Activated T-helper 9 cell treated with anti-CD3 and anti-CD28 coated beads, Interleukin-2, amount 50 U/mL, for 16 hours (primary cell): ENCODE results near the gene POTEF.
"Not testable (repeated sequence)": the region's sequence is repeated elsewhere in the genome, so short reads cannot be mapped to it uniquely, and the experiment has no call there.

Experiments used
- DNase-seq: peaks from one replicate; pipeline ENCODE4 v3.0.0-alpha.2; 2020; ENCODE audit warnings: low read depth

POTEF gene

DNA sequence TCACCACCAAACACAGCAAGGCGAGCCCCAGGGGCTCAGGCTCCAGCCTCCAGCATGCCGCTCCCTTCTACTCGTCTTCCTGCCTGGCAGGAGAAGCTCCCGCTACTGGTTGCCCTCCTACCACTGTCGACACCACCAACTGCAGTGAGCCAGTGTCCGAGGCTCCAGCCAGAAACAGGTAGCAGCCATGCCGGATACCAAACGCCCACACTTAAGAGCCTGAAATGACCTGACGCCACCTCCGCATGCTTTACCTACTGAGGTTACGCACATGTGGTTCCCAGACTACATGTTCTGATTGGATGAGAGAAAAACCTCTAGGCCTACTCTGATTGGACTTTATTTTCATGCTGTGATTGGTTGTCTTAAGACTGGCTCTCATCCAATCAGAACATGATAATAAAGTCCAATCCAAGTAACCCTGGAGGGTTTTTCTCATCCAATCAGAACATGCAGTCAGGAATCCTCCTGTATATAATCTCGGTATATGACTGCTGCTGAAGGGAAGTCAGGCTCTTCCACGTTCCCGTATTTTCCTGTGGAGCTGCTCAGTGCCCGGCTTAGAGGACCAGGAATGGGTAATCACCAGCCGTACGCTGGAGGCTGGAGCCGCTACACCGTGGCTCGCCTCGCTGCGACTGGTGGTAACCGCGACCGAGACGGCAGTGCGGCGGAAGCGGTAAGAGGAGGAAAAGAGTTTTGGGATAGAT lies at the start of gene POTEF:
POTEF (minus strand) TSS at position 103 of the 710 bp plus-strand sequence. CDS start 8,707 bp downstream, outside the sequence.
- not testable (repeated sequence) for DNase-seq

DNA sequence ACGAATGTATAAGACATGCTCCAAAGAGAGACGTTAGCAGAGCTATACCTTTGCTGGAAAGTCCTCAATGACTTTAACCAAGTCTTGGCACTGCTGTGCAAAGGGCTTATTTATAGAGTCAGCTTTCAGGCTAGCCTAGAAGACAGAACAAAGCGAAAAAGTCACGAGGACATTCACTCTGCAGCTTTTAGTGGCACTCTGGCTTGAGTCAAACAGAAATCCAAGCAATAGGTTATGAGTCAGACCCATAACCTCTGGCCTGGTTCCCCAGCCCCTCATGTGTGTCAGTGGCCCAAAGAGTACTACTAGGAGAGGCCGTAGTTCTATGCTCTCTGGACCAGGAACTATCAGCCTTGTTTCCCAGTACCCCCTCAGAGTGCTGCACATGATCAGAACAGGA lies 45.8 kb upstream of the POTEF start:
- not testable (repeated sequence) for DNase-seq

DNA sequence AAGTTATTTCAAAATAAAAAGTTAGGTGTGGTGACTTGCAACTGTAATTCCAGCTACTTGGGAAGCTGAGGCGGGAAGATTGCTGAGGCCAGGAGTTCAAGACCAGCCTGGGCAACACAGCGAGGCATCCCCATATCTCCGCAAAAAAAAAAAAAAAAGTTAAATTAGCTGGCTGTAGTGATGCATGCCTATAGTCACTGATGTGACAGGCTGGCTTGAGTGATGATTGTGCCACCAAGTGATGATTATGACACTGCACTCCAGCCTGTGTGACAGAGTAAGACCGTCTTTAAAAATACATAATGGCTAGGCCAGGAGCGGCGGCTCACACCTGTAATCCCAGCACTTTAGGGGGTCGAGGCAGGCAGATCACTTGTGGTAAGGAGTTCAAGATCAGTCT lies 40.9 kb upstream of the POTEF start:
- no peak for DNase-seq

DNA sequence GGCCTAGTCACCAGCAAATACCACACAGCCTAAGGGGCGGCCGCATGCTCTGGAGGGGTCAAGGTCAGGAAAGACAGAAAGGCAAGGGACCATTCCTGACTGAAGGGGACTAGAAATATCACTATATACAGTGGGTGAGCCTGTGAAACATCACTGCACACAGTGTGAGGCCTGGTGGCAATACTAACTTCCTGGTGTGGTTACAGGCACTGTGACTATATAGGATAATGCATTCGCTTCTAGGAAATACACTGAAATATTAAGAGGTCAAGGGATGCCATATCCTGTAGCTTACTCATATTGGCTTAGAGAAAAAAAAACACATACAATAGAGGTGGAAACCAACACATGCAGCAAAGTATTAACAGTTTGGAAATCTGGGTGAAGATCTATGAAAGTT lies 40.1 kb upstream of the POTEF start:
- DNase-seq, result not testable (repeated sequence)

DNA sequence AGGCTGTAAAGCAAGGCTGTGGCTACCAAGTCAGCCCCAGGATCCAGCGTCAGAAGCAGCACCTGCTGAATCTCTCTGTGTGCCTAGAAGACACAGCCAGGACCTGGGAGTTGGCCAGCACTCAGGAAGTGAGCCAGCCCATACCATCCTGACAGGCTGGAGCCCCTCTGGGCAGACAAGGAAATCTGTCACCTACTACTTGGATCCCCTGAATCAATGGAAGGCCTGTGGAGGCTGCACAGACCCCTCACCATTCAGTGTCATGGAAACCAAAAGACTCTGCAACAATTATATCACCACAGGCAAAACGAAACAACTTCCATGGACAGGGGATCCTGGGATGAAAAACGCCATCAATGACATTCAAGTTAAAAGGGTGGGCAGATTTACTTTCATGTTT lies 37.6 kb upstream of the POTEF start:
- DNase-seq, result not testable (repeated sequence)

DNA sequence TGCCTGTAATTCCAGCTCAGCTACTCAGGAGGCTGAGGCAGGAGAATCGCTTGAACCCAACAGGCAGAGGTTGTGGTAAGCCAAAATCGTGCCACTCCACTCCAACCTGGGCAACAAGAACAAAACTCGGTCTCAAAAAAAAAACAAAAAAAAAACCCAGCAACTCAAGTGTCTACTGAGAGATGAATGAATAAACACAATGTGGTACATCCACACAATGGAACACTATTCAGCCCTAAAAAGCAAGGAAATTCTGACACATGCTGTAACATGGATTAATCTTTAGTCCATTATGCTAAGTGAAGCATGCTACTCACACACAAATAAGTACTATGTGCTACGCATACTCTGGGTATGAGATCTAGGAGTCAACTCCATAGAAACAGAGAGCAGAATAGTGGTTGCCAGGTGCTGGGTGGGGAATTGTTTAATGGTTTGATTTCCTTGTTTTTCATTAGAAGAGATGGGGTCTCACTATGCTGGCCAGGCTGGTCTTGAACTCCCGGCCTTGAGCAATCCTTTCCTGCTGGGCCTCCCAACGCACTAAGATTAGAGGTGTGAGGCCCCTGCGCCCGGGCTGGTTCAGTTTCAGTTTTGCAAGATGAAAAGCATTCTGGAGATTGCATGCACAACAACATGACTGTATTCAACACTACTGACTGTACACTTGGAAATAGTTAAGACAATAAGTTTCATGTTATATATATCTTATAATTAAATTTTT lies 36.4 kb upstream of the POTEF start:
- no peak for DNase-seq

DNA sequence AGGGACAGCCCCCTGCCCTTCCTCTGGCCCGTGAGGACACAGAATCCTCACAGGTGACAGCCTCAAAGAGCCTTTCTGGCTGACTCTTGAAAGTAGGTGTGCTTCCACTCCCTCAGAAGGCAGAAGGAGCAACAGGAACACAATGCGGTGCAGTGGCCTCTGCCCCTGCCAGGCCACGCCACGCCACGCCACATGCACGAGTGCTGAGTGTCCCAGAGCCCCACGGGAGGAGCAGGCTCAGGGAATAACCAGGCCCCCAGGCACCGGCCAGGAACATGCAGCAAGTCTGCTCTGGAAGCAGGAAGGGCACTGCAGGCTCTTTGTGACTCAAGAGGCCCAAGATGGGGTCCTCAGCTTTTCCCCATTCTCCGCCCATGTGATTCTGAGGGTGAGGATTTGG lies 33.9 kb upstream of the POTEF start:
- no peak for DNase-seq

DNA sequence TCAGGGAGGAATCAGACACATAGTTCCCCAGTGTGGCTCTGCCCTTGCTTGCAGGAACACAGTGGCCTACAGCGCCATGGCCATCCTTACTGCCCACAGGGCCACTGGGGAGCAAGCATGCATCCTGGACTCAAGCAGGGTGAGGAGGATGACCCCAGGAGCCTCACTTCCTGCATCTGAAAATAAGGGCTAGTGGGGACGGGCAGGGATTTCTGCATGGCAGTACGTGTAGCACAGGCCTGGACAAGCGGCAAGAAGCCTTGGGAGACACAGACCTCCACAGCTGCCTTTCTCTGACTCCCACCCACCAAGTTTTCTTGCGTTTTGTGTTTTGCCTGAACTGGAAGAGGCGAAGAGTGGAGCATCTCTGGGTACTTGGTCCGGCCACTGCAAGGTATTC lies 33.5 kb upstream of the POTEF start:
- not testable (repeated sequence) for DNase-seq

DNA sequence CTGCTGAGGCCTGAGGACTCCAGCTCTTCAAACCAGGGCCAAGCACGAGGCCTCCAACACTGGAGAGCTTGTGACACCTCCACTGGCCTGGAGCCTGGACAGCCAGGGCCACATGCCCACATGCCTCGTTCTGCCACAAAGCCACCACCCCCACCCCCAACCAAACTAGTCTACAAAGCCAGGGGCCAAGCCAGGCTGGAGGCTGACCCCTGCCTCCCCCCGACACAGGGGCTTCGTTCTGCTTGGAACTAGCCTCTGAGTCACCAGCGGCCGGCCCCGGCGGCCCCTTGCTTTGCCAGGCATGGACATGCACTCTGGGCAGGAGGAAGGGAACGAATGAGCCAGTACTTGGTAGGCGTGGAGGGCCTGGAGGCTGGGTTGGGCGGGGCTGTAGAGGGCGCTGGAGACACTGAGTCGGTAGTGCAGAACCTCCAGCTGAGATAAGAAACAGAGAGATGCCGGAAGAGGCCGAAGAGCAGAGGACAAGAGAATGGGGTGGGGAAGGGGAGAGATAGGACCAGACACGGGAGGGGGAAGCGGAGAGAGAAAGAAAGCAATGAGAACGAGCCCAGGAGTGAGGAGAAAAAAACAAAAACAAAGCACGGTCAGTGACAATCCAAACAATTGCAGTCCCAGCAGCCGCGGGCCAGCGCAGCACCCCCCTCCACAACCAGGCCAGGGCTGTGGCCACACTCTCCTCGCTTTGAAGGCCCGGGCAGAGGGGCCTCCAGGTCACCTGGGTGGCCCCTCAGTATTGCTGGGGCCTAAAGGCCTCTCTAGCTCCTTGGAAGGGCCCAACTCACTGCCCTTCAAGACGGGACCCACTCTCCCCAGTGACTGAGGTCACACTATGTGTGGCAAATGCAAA lies 32.0 kb upstream of the POTEF start:
- not testable (repeated sequence) for DNase-seq

DNA sequence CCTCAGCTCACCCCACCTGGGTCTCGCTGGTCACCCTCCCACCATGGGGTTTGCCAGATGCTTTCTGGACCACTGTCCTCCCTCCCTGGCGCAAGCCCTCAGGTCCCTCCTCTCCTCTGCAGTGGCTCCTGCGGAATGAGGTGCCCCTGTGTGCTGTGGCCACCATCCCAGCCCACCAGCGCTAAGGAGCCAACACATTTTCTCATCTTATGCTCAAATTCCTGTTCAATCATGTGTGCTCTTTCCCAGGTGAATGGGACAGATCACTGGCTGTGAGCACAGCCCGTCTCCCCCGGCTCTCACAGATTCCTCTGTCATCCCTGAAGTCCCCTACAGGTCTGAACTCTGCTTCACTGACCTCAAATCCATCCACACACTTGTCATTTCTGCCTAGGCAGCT lies 31.1 kb upstream of the POTEF start:
- no peak for DNase-seq

DNA sequence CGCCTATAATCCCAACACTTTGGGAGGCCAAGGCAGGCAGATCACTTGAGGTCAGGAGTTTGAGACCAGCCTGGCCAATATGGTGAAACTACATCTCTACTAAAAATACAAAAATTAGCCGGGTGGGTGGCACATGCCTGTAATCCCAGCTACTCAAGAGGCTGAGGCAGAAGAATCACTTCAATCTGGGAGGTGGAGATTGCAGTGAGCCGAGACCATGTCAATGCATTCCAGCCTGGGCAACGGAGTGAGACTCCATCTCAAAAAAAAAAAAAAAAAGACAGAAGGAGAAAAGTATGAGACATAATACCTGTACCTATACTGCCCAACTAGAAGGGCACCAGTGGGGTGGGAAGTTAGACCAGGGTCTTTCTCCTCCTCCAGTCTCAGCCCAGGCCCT lies 30.4 kb upstream of the POTEF start:
- not testable (repeated sequence) for DNase-seq

DNA sequence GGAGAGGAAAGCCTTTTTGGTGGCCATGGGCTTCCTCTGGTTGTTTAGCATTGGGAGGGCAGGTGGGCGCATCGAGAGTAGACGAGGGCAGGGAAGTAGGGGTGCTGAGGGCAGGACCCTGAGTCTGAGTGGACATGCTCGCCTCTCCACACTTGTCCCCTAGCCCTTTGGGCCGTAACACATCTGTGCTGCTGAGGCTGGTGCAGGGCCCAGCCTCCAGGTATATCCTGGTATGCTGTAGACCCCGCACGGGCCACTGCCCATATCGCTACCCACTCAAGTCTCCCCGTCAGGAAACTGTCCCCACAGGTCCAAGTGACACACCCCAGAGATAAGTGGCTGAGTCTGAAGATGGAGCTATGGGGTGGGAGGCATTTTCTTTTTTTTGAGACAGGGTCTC lies 29.6 kb upstream of the POTEF start:
- DNase-seq, result no peak

DNA sequence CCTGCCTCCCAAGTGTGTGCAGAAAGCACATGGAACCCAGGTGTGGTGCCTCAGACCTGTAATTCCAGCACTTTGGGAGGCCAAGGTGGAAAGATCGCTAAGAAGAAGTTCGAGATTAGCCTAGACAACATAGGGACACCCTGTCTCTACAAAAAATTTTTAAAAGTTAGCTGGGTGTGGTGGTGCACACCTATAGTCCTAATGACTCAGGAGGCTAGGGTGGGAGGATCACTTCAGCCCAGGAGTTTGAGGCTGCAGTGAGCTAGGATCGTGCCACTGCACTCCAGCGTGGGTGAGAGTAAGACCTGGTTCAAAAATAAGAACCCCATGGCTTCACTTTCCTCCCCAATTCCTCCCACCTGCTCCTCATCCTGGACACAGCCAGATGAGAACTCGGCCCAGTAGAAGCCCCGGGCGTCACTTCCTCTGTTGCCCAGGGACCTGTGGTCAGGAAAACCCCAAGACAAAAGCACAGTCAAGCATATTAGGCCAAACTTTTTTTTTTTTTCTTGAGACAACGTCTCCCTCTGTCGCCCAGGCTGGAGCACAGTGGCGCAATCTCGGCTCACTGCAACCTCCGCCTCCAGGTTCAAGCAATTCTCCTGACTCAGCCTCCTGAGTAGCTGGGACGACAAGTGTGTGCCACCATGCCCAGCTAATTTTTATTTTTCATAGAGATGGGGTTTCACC lies 28.9 kb upstream of the POTEF start:
- not testable (repeated sequence) for DNase-seq

DNA sequence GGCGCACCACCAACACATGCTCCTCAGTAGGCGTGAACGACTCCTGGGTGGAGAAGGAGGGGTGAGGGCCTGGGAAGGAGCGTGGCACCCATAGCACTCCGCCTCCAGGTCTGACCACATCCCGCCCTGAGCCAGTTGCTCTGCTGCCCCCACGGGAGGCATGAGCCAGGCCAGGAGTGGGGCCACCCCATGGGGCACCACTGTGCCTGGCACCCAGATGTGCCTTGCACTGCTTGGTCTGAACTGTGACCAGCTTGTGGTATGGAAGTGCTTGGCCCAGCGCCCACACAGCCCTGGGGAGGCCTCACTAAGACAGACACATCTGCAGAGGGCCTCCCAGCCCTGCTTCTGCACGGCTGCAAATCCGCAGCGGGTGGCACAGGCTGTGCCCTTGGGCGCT lies 28.3 kb upstream of the POTEF start:
- DNase-seq, result not testable (repeated sequence)

DNA sequence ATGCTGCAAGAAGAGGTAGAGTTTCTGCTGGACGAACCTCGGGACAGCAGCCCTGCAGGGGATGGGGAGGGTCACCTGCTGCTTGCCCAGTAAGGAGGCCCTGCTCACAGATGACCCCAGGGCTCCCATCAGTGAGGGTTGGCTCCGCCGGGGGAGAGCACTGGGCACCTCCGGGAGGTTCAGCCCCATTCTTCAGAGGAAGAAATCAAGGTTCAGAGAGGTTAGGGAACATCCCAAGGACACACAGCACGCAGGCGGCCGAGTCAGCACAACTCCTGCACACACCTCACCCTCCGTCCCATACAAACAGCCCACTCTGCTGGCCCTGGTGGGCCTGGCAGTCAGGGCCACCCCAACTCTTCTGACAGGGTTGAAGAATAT lies 27.6 kb upstream of the POTEF start:
- DNase-seq, result no peak

DNA sequence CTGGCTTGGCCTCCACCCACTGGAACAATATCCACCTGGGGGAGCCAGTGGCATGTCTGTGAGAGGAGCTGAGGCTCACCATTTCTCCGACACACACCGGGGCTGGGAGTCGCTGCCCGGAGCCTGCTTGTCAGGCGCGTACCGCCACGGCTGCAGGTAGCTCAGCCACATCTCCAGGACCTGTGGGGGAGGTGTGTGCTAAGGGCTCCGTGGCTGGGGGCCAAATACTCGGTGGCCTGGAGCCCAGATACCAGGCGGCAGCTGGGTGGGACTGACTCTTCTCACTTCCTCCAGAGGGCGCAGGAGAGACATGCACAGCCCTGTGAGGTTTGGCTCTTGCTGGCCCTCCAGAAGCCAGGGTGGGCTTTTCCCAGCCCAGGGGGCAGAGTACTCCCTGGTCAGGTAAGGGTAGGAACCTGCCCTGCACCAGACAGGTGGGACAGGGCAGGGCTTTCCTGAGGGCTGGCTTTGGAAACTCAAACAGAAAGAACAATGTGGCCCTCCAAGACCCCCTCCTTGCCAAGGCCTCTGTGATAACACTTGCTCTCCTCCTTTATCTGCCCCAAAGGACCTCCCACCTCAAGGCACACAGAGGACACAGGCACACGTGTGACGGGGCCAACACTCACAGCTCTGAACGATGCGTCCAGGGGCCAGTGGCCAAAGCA lies 27.1 kb upstream of the POTEF start:
- not testable (repeated sequence) for DNase-seq

DNA sequence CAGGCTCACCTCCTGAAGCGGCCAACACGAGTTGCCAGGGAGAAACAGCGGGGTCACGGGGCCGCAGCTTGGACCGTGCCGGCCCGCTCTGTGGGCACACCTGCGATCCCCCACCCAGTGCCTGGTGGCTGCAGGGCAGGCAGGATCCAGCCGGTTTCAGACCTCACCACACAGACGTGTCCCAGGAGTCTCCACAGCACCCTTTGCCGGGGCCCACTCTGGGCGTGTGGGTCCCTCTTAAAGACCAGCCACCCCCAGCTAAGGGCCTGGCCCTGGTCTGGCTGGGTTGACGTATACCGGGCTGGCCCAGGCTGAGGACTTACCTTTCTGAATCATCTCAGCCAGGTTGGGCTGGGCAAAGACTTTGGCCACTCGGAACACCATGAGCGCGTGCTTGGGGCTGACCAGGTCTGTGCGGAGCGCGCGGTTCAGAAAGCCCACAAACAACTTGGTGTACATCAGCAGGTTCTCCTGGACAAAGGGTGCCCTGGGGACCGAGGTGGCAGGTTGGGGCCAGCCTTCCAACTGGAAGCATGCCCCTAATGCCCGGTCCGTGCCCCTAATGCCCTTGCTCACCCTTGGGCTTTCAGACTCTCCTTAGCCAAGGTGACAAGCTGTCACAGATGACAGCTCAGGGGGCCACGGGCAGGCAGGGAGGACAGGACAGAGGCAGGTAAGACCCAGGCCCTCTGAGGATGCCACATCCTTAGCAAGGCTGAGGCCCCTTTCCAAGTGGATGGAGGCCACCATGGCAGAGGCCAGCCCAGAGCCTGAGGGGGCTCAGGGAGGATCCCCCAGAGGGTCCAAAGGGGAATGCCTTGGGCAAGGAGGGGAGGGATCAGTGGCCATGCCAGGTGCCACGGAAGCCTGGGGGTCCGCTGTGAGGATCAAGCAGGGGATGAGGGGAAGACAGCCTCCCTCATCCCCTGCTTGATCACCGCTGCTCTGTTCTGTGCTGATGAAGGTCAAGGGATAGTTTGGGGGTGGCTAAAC lies 26.0 kb upstream of the POTEF start:
- DNase-seq, result no peak

DNA sequence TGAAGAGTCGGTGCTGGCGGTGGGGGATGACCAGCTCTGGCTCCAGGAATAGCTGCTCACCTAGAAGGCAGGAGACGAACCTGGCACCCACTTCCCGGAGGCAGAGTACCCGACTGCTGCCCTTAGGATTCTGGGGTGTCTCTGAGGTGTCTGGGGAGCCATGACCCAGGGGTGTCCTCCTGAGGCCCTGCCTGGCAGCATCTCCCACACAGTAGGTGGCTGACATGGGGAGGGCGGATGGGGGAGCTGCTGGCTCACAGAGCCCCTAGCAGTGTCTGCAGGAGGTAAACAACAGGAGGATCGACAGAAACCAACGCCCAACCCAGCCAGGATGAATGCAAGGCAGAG lies 25.4 kb upstream of the POTEF start:
- DNase-seq, result not testable (repeated sequence)

DNA sequence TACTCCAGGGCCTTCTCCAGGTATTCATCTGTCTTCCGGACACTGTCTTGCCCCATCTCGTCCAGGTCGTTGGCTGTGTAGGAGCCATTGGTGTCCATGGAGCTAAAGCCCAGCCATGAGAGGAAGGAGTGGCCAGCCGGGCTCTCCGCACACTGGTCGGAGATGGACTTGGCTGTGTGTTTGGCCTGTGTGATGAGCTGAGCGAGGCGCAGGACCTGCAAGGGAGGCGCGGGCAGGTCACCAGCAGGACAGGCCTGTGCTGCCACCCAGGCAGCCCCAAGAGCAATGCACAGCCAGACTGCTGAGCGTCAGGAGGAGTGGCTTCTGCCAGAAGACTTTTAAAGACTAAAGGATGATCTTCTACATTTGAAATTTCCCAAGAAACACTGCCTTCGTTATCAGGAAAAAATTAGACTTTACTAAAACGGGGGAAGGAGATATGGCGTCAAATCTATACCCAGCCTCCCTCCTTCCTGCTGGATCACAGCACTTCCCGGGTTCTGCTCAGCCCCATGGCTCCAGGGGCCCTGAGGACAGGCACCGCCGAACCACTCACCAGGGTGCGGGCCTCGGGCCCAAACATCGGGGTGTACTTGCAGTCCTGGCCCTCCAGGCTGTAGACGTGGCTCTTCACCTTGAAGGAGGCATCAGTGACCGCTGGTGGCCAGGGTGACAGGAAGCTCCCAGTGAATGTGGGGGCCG lies 24.9 kb upstream of the POTEF start:
- DNase-seq, result not testable (repeated sequence)
